ENCODE results near the gene ITIH1.

ITIH1 gene

DNA sequence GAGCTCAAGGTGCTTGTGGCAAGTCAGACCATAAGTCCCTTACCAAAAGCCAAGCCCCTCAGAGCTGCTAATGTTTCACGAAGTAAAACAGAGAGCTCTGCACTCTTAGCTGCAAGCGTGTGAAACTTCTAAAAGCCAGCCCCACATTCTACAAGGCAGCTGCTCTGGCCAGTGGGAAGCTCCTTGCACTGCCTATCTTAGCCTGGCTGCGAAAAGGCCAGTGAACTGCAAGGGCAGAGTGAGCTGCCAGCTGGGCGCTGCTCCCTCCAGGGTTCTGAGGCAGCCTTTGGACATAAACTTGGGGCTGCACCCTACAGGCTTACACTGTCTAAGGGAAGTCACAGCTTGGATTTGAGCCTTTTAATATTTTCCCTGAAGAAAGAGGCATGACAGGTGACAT, 59.6 kb downstream of the ITIH1 start:
- H3K4me2 ChIP-seq (ENCODE audit: low read length), result no peak overlapping the region
- H3K4ac ChIP-seq (ENCODE audit: low read depth, low read length), result no peak overlapping the region
- H3K18ac ChIP-seq (ENCODE audit: low read length), result no peak overlapping the region
- H4K8ac ChIP-seq (ENCODE audit: low read depth, low read length), result no peak overlapping the region
- no peaks in the 10 kb centered on the region for H3K4me1 ChIP-seq (ENCODE audit: control insufficient read depth, low read depth, low read length)
- H3K4me3 ChIP-seq (ENCODE audit: low read length), result no peak overlapping the region
- H3K79me1 ChIP-seq (ENCODE audit: low read length), result no peaks in the 10 kb centered on the region
- no peak overlapping the region for H3K27ac ChIP-seq (ENCODE audit: low read depth, low read length)
- H2BK120ac ChIP-seq (ENCODE audit: low read depth, low read length), result no peak overlapping the region
- no CpG with 5 or more reads among the region's 4 CpGs for WGBS (ENCODE audit: extremely low coverage, insufficient coverage, low lambda C conversion rate)
- H2BK5ac ChIP-seq (ENCODE audit: low read length), result no peak overlapping the region
- no peak overlapping the region for H4K5ac ChIP-seq (ENCODE audit: low read length)
- H3K56ac ChIP-seq (ENCODE audit: low read length), result no peak overlapping the region
- H2AK5ac ChIP-seq (ENCODE audit: low read length), result no peak overlapping the region
- H3K36me3 ChIP-seq (ENCODE audit: control insufficient read depth, insufficient read depth, low read length), result no peaks in the 10 kb centered on the region
- H2BK15ac ChIP-seq (replicated peaks; ENCODE audit: low read depth), result no peak overlapping the region
- no peaks in the 10 kb centered on the region for H3K79me2 ChIP-seq (ENCODE audit: control insufficient read depth, insufficient read depth, low read length)
- DNase-seq, result no peak
- no peaks in the 10 kb centered on the region for H3K27me3 ChIP-seq (ENCODE audit: insufficient read depth, low read length, poor library complexity)
- H3K23ac ChIP-seq (ENCODE audit: low read length), result no peak overlapping the region
- no peak overlapping the region for H3K9ac ChIP-seq (ENCODE audit: low read length)

DNA sequence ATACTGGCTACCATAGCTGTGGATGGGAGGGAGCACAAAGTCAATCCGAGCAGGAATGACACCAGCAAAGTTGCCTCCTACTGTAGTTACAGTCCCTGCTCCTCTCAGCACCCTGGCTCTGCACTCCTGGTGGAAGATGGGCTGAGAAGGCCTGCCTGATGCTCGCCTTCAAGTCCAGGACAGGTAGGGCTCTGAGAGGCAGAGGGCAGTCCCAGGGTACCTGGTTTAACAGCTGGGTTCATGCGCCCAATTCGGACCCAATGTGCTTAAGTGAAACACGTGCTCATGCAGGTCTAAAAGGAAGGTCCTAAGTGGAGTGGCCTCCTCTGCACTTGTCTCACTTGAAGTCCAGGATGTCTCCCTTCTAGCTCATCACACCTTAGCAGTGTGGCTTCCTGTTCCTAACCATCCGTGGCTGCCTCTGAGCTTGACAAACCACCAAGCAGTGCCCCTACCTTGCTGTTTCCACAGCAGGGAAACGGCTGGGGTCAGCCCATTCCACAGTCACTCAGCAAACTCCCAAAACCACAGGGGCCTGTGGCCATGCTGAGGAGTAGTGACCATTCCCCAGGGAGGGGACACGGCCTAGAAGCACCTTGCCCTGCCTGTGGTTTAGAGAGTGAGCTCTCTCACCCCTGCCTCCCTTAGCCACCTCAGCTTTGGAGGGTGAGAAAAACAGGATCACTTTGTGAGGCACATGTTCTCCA, 61.3 kb downstream of the ITIH1 start:
- H3K4ac ChIP-seq (ENCODE audit: low read depth, low read length), result no peak overlapping the region
- H3K23ac ChIP-seq (ENCODE audit: low read length), result no peak overlapping the region
- no peak overlapping the region for H2BK15ac ChIP-seq (replicated peaks; ENCODE audit: low read depth)
- H2BK5ac ChIP-seq (ENCODE audit: low read length), result no peak overlapping the region
- H3K18ac ChIP-seq (ENCODE audit: low read length), result no peak overlapping the region
- no peaks in the 10 kb centered on the region for H3K4me1 ChIP-seq (ENCODE audit: control insufficient read depth, low read depth, low read length)
- H3K79me2 ChIP-seq (ENCODE audit: control insufficient read depth, insufficient read depth, low read length), result no peaks in the 10 kb centered on the region
- DNase-seq, result no peak
- no peak overlapping the region for H3K27ac ChIP-seq (ENCODE audit: low read depth, low read length)
- no peak overlapping the region for H4K5ac ChIP-seq (ENCODE audit: low read length)
- WGBS (ENCODE audit: extremely low coverage, insufficient coverage, low lambda C conversion rate), result no CpG with 5 or more reads among the region's 8 CpGs
- H3K4me2 ChIP-seq (ENCODE audit: low read length), result no peak overlapping the region
- H3K36me3 ChIP-seq (ENCODE audit: control insufficient read depth, insufficient read depth, low read length), result no peaks in the 10 kb centered on the region
- no peak overlapping the region for H3K4me3 ChIP-seq (ENCODE audit: low read length)
- H4K8ac ChIP-seq (ENCODE audit: low read depth, low read length), result no peak overlapping the region
- H2BK120ac ChIP-seq (ENCODE audit: low read depth, low read length), result no peak overlapping the region
- H3K79me1 ChIP-seq (ENCODE audit: low read length), result no peaks in the 10 kb centered on the region
- H3K27me3 ChIP-seq (ENCODE audit: insufficient read depth, low read length, poor library complexity), result no peaks in the 10 kb centered on the region
- H2AK5ac ChIP-seq (ENCODE audit: low read length), result no peak overlapping the region
- H3K9ac ChIP-seq (ENCODE audit: low read length), result no peak overlapping the region
- H3K56ac ChIP-seq (ENCODE audit: low read length), result no peak overlapping the region

DNA sequence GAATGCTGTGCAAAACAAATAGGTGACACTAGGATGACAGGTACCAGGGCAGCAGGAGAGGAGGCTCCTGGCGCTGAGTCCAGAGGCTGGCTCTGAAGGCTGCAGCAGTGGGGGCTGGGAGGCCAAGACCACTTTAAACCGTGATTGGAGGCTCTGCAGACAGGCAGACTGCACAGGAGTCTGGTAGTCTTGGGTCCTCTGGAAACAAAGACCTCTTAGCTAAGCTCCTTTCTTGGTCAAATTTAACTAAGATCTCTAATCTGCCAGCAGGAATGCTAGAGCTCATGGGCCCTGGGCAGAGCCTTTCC, 61.8 kb downstream of the ITIH1 start:
- WGBS (ENCODE audit: extremely low coverage, insufficient coverage, low lambda C conversion rate), result no CpG with 5 or more reads among the region's 2 CpGs
- no peak overlapping the region for H3K4me2 ChIP-seq (ENCODE audit: low read length)
- H3K4me1 ChIP-seq (ENCODE audit: control insufficient read depth, low read depth, low read length), result no peaks in the 10 kb centered on the region

DNA sequence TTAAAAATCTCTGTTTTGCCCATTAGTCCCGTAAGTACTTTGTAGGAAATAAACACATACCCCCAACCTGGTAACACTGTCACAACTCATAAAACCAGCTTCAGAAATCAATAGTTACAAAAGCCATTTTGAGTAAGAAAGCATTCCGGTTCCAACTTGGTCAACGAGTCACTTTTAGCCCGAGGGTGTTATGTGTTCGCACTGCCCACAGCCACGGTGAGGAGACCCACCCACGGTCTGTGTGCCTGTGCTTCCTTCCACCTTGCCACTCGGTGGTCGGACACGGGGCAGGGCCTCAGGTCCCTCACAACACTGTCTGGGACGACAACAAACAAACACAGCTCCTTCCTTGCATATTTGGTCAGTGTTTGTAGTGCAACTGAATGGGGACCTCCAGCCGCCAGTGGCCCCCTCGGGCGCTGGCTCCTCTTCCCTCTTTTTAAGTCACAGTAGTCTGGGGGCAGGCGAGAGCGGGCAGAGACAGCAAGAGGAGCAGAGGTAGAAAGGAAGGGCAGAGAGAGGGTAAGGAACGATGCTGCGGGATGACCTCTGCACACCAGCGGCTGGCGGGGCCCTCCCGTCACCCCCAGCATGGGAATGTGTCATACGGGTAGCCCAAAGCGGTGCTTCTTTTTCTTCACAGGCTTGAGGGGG, 62.6 kb downstream of the ITIH1 start:
- no peak overlapping the region for H4K8ac ChIP-seq (ENCODE audit: low read depth, low read length)
- H2BK120ac ChIP-seq (ENCODE audit: low read depth, low read length), result no peak overlapping the region
- H3K56ac ChIP-seq (ENCODE audit: low read length), result no peak overlapping the region
- no peaks in the 10 kb centered on the region for H3K36me3 ChIP-seq (ENCODE audit: control insufficient read depth, insufficient read depth, low read length)
- no CpG with 5 or more reads among the region's 23 CpGs for WGBS (ENCODE audit: extremely low coverage, insufficient coverage, low lambda C conversion rate)
- no peak for DNase-seq
- no peak overlapping the region for H3K9ac ChIP-seq (ENCODE audit: low read length)
- H3K4me3 ChIP-seq (ENCODE audit: low read length), result no peak overlapping the region
- no peak overlapping the region for H2BK5ac ChIP-seq (ENCODE audit: low read length)
- no peak overlapping the region for H3K23ac ChIP-seq (ENCODE audit: low read length)
- no peak overlapping the region for H2AK5ac ChIP-seq (ENCODE audit: low read length)
- no peaks in the 10 kb centered on the region for H3K79me1 ChIP-seq (ENCODE audit: low read length)
- no peaks in the 10 kb centered on the region for H3K79me2 ChIP-seq (ENCODE audit: control insufficient read depth, insufficient read depth, low read length)
- H3K4ac ChIP-seq (ENCODE audit: low read depth, low read length), result no peak overlapping the region
- no peaks in the 10 kb centered on the region for H3K4me1 ChIP-seq (ENCODE audit: control insufficient read depth, low read depth, low read length)
- no peak overlapping the region for H3K4me2 ChIP-seq (ENCODE audit: low read length)
- no peaks in the 10 kb centered on the region for H3K27me3 ChIP-seq (ENCODE audit: insufficient read depth, low read length, poor library complexity)
- H3K18ac ChIP-seq (ENCODE audit: low read length), result no peak overlapping the region
- no peak overlapping the region for H3K27ac ChIP-seq (ENCODE audit: low read depth, low read length)
- H2BK15ac ChIP-seq (replicated peaks; ENCODE audit: low read depth), result no peak overlapping the region
- no peak overlapping the region for H4K5ac ChIP-seq (ENCODE audit: low read length)

More for the DNA sequence above, 61.8 kb downstream of the ITIH1 start:
- no peaks in the 10 kb centered on the region for H3K36me3 ChIP-seq (ENCODE audit: control insufficient read depth, insufficient read depth, low read length)
- no peak overlapping the region for H3K18ac ChIP-seq (ENCODE audit: low read length)
- no peak overlapping the region for H3K23ac ChIP-seq (ENCODE audit: low read length)
- H2BK15ac ChIP-seq (replicated peaks; ENCODE audit: low read depth), result no peak overlapping the region
- H3K27me3 ChIP-seq (ENCODE audit: insufficient read depth, low read length, poor library complexity), result no peaks in the 10 kb centered on the region
- H4K5ac ChIP-seq (ENCODE audit: low read length), result no peak overlapping the region
- H3K4me3 ChIP-seq (ENCODE audit: low read length), result no peak overlapping the region
- H2BK5ac ChIP-seq (ENCODE audit: low read length), result no peak overlapping the region
- H3K27ac ChIP-seq (ENCODE audit: low read depth, low read length), result no peak overlapping the region
- no peak overlapping the region for H4K8ac ChIP-seq (ENCODE audit: low read depth, low read length)
- H3K9ac ChIP-seq (ENCODE audit: low read length), result no peak overlapping the region
- H3K4ac ChIP-seq (ENCODE audit: low read depth, low read length), result no peak overlapping the region
- DNase-seq, result no peak
- H3K79me2 ChIP-seq (ENCODE audit: control insufficient read depth, insufficient read depth, low read length), result no peaks in the 10 kb centered on the region
- no peak overlapping the region for H3K56ac ChIP-seq (ENCODE audit: low read length)
- H3K79me1 ChIP-seq (ENCODE audit: low read length), result no peaks in the 10 kb centered on the region
- H2AK5ac ChIP-seq (ENCODE audit: low read length), result no peak overlapping the region
- H2BK120ac ChIP-seq (ENCODE audit: low read depth, low read length), result no peak overlapping the region

DNA sequence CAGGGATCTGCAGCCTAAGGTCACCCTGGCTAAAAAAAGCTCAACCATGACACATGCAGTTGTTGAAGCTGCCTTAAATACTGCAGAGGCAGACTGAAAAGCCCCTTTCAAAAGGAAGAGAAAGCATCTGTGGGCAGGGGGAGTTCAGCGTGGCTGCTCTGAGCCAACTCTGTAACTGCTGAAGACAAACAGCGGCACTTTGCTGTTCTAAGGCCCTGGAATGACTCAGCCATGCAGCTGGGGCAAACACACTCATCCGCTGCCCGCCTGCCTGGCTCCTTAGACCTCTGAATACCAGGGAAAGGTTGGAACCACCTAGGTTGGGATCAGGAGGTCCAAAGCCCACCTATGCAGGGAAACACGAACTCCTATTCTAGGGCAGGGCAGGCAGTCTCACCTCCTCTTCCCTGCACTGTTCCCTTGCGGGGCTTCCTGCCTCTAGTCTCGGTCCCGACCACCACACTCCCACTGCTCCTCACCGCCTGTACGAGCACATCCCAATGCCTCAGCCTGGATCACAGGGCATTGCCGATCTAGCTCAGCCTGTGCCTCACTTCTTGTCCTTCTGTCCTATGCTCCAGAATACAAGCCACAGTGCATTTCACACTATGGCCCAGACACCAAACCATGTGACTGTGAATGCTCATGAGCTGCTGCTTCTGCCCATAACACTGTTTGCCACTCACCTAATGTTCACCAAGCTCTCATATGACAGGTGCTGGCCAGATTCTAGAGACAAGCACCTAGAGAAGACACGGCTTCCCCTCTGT, 64.0 kb downstream of the ITIH1 start:
- DNase-seq, result no peak
- Histone ChIP-seq H4K8ac (ENCODE audit: low read depth, low read length) (no peak overlapping the region), H3K4ac (ENCODE audit: low read depth, low read length) (no peak overlapping the region), H2BK15ac (replicated peaks; ENCODE audit: low read depth) (no peak overlapping the region), H3K27me3 (ENCODE audit: insufficient read depth, low read length, poor library complexity) (no peaks in the 10 kb centered on the region), H3K36me3 (ENCODE audit: control insufficient read depth, insufficient read depth, low read length) (no peaks in the 10 kb centered on the region), H2BK5ac (ENCODE audit: low read length) (no peak overlapping the region), H3K9ac (ENCODE audit: low read length) (no peak overlapping the region), H3K56ac (ENCODE audit: low read length) (no peak overlapping the region), H3K79me2 (ENCODE audit: control insufficient read depth, insufficient read depth, low read length) (no peaks in the 10 kb centered on the region), H3K79me1 (ENCODE audit: low read length) (no peaks in the 10 kb centered on the region), H4K5ac (ENCODE audit: low read length) (no peak overlapping the region), H3K27ac (ENCODE audit: low read depth, low read length) (no peak overlapping the region), H3K4me2 (ENCODE audit: low read length) (no peak overlapping the region), H3K4me1 (ENCODE audit: control insufficient read depth, low read depth, low read length) (no peaks in the 10 kb centered on the region), H3K18ac (ENCODE audit: low read length) (no peak overlapping the region), H3K4me3 (ENCODE audit: low read length) (no peak overlapping the region), H2AK5ac (ENCODE audit: low read length) (no peak overlapping the region), H2BK120ac (ENCODE audit: low read depth, low read length) (no peak overlapping the region), H3K23ac (ENCODE audit: low read length) (no peak overlapping the region)
- no CpG with 5 or more reads among the region's 12 CpGs for WGBS (ENCODE audit: extremely low coverage, insufficient coverage, low lambda C conversion rate)

Data from mesendoderm (in vitro differentiated cells).